Measurements from ENCODE around the gene TNFRSF1B.
"Not testable (repeated sequence)": the region's sequence is repeated elsewhere in the genome, so short reads cannot be mapped to it uniquely, and the experiment has no call there.

The TNFRSF1B gene

DNA sequence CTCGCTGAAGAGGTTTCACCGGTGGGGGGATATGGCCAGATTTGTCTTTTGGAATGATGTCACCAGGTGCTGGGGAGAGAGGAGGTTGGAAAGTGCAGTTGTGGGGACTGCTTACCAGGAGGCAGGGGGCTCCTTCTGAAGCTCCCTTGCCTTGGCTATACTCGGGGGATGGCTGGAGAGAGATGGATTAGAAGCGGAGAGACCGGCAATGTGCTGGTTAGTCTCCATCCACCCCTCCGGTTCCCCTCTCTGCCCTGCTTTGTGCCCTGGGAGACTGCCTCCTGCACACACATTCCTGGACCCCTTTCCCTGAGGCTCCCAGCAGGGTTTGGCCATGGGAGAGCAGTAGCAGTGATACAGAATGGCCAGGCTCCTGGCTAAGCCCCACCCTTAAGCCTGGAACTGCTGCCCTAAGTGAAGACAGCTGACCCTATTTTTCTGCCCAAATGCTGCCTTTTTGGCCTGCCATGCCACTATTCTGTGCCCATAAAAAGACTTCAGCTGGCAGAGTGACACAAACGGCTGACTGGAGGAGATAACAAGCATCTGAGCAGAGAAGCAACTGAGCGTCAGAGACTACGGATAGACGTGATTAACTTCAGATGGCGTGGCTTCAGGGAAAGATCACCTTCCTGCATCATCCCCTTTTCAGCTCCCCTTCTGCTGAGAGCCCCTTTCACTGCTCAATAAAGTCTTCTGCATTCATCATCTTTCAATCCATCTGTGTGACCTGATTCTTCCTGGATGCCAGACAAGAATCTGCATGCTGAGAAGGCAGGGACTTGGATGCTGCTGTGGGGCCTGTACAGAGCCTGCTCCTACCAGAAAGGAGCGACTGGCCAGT is 48.5 kb downstream of the TNFRSF1B start:
- no peak for DNase-seq (ENCODE audit: low read depth, low spot score)

GRCh38 chr1:12219800-12220199 is 53.0 kb downstream of the TNFRSF1B start:
- DNase-seq (ENCODE audit: low read depth, low spot score), result no peak

GRCh38 chr1:12220890-12221289 is 54.1 kb downstream of the TNFRSF1B start:
- DNase-seq (ENCODE audit: low read depth, low spot score), result no peak

DNA sequence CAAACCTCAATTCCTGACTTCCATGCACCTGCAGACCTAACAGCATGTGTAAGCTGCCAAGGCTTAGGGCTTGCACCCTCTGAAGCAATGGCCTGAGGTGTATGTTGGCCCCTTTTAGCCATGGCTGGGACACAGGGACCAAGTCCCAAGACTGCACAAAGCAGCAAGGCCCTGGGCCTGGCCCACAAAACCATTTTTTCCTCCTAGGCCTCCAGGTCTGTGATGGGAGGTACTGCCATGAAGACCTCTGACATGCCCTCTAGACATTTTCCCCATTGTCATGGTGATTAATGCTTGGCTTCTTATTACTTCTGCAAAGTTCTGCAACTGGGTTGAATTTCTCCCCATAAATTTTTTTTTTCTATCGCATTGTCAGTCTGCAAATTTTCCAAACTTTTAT is 55.9 kb downstream of the TNFRSF1B start:
- DNase-seq (ENCODE audit: low read depth, low spot score), result not testable (repeated sequence)

DNA sequence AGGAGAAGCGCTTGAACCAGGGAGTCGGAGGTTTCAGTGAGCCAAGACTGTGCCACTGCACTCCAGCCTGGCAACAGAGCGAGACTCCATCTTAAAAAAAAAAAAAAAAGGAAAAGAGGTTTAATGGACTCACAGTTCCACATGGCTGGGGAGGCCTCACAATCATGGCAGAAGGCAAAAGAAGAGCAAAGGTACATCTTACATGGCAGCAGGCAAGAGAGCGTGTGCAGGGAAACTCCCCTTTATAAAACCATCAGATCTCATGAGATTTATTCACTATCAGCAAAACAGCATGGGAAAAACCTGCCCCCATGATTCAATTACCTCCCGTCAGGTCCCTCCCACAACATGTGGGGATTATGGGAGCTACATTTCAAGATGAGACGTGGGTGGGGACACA is 57.3 kb downstream of the TNFRSF1B start:
- DNase-seq (ENCODE audit: low read depth, low spot score), result not testable (repeated sequence)

- DNase-seq (ENCODE audit: low read depth, low spot score), result no peak
Measured at GRCh38 chr1:12228979-12229378, 62.2 kb downstream of the TNFRSF1B start.

GRCh38 chr1:12229386-12229834 is 62.6 kb downstream of the TNFRSF1B start:
- DNase-seq (ENCODE audit: low read depth, low spot score), result no peak

DNA sequence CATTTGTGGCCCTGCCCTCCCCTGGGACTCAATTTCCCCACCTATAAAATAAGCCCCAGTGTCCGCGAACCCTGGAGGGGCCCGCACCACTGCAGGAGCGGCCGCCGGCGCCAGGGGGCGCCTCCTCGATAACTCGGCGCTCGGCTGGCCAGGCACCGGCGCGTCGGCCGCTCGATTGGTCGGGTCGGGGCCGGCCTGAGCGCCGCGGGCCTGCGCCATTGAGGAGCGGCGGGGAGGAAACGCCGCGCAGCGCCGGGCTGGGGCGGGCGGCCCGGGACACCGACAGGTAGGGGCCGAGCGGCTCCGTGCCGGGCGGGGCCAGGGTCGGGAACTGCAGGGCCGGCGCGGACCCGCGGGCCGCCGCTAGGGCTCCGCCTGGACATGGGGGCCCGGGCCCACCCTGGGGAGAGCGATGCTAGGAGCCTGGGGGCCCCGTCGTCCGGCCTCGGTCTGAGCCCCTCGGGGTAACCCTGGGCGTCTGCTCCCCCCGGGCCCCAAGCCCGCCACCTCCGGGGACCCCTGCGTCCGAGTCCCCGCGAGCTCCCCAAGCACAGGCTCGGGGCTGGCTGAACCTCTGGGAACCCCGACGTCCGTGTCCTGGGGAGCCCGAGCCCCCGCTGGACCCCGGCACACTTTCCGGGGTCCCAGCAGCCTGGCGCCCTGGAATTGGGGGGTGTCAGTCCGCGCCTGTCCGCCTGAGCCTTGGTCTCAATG is 63.2 kb downstream of the TNFRSF1B start, which contains the start of gene VPS13D:
Gene VPS13D (plus strand): TSS at position 196 of the 714 bp plus-strand sequence. CDS start 4,237 bp downstream, outside the sequence.
- peak; percentile 70 for DNase-seq (ENCODE audit: low read depth, low spot score)

DNA sequence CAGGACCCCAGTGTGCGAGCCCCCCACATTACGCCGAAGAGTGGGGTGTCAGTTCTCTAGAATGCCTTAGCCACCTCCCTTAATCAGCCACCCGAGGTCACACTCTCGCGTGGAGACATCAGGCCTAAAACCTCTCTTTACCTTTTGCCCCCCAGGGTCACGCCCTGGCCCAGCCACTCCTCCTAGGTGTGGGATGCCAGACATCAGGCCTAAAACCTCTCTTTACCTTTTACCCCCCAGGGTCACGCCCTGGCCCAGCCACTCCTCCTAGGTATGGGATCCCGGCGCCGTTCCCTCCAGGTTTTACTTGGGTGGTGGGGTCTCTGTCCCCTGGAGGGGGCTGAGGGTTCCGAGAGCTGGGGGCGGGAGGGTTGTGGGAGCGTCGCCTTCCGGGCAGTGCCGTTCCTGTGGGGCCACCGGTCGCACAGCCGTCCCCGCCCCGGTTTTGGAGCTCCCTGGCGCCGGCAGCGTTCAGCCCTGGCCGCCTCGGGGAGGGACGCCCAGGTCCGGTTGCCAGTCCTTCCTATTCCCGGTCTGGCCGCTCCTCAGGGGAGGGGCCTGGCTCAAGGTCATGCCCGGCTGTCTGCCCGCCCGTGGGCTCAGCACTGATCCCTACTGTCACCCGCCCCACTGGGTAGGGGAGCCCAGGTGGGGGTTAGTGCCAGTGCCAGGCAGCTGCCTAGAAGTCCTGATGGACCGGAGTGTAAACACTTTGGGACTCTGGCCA is 63.9 kb downstream of the TNFRSF1B start:
- DNase-seq (ENCODE audit: low read depth, low spot score), result no peak

GRCh38 chr1:12231276-12231595 is 64.4 kb downstream of the TNFRSF1B start:
- no peak for DNase-seq (ENCODE audit: low read depth, low spot score)

GRCh38 chr1:12232221-12232620 is 65.4 kb downstream of the TNFRSF1B start:
- no peak for DNase-seq (ENCODE audit: low read depth, low spot score)

GRCh38 chr1:12244078-12244477 is 77.3 kb downstream of the TNFRSF1B start:
- DNase-seq (ENCODE audit: low read depth, low spot score), result no peak

DNA sequence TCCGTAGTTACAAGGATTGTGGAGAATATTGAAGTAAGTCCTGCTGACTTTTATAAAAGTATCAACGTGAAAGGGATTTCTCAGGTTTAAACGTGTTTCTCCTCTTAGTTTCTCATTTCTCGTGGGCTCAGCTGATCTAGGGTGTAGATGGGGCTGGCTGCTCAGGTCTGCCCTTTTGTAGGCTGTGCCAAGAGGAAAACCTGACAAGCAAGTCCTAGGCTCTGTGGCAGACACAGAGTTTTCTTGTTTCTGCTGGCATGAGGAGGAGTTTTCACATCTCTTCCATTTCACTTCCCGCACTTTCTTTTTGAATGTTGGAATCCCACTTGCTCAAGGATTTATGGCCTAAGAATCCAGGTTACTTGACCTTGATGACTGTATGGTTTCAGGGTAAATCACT is 77.8 kb downstream of the TNFRSF1B start:
- DNase-seq (ENCODE audit: low read depth, low spot score), result no peak

DNA sequence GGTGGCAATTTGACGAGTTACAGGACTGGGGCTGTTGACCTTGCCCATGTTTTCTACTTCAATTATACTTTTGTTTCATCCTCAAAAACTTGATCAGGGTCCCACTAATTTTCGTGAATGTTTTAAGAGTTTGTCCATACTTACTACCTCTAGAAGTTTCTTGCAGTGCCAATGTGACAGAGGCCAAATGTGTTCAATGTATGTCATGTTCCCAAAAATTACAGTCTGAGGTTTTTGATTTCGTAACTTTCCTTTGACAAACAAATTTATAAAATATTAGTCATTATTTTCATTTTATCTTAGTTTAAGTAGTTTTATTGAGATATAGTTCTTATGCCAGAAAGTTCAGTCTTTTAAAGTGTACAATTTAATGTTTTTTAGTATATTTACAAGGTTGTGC is 78.3 kb downstream of the TNFRSF1B start:
- DNase-seq (ENCODE audit: low read depth, low spot score), result no peak

GRCh38 chr1:12245733-12246132 is 78.9 kb downstream of the TNFRSF1B start:
- no peak for DNase-seq (ENCODE audit: low read depth, low spot score)

DNA sequence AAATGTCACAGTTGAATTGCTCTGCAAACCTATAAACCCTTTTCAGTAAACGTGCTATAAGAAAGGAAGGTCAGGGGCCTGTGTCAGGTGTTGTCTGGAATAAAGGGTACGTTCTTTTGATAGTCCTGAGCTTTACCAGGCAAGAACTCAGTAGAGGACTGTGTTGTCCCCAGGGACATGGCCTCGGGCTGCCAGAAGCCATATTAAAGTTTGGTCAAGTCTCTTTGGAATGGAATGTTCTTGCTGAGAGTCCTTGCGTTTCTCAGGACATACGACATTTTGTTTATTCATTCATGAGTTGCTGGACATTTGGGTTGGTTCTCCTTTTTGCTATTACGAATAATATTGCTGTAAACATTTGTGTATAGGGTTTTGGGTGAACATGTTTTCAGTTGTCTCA is 79.8 kb downstream of the TNFRSF1B start:
- DNase-seq (ENCODE audit: low read depth, low spot score), result no peak

DNA sequence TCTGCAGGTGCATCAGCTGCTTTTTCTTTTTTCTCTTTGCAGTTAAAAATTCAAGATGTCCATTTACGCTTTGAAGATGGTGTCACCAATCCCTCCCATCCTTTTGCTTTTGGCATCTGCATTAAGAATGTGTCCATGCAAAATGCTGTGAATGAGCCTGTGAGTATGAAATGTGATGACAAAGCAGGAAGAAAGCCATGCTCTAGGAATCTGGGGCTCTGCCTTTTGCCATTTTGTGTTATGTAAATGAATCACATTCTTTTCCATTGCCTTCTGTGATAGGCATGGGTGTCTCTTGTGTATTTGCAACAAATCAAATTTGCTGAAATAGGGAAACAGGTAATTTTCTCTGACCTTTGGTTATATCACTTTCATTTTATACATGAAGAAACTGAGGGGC is 82.4 kb downstream of the TNFRSF1B start:
- DNase-seq (ENCODE audit: low read depth, low spot score), result no peak

- DNase-seq (ENCODE audit: low read depth, low spot score), result no peak
Measured at GRCh38 chr1:12249748-12250147, 83.0 kb downstream of the TNFRSF1B start.

DNA sequence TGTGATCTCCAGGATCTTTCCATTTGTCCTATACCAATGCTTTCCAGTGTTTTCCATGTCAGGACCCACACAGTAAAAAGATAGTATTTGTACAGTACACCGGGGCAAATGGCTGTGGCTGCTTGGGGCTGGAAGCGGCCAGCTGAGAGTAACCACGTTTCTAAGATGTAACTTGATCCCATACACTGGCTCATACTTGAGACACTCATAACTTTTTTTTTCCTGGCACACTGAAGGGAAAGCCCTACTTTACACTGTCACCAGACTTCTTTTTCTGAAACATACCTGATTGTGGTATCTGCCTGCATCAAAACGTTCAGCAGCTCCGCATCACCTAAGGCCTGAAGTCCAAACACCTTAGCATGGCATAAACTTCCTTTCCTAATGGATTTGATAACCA is 84.7 kb downstream of the TNFRSF1B start:
- no peak for DNase-seq (ENCODE audit: low read depth, low spot score)

DNA sequence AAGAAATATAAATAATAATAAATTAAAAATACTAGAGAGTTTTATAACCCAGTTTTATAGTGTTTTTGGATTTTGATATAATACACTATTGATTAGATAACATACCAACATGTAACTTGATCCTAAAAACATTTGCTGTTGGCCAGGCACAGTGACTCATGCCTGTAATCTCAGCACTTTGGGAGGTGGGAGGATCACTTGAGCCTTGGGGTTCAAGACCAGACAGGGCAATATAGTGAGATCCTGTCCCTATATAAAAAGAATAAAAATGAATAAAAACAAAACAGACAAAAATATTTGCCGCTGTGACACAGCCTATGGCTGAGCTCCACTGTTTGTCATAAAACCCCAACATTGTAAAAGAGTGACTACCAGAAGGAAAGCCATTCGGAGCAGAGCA is 89.1 kb downstream of the TNFRSF1B start:
- DNase-seq (ENCODE audit: low read depth, low spot score), result no peak

DNA sequence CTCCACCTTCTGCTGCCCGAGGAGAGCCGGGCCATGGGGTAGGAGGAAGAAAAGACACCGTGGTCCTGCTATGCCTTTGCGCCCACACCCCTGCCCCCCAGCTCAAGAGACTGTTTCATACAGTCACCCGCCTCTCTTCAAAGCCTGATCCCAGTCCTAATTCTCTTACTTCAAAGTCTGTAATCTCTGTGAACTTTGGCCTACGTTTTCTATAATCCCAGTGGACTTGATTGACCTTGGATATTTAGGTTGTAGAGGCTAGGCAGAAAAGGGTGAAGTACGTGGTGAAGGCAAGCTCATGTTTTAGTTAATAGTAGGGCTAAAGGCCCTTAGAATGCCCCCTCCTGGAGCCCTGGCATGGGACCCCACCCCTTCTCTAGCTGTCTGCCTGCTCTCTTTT is 91.5 kb downstream of the TNFRSF1B start:
- DNase-seq (ENCODE audit: low read depth, low spot score), result no peak

All from activated naive CD8-positive, alpha-beta T cell treated with anti-CD3 and anti-CD28 coated beads, Interleukin-2, amount 50 U/mL, for 16 hours (primary cell).